Stimulated activated CD8-positive, alpha-beta memory T cell treated with anti-CD3 and anti-CD28 coated beads, Interleukin-15, amount 100 ng/mL, for 48 hours (primary cell): ENCODE data around the gene NRDE2.
"Not testable (repeated sequence)": the region's sequence is repeated elsewhere in the genome, so short reads cannot be mapped to it uniquely, and the experiment has no call there.

Source experiments
- DNase-seq, 2 donors: peaks; one replicate each; pipeline ENCODE4 v3.0.0-alpha.2; 2020; ENCODE audit warnings: low read depth in 2 of 2

NRDE2 gene

DNA sequence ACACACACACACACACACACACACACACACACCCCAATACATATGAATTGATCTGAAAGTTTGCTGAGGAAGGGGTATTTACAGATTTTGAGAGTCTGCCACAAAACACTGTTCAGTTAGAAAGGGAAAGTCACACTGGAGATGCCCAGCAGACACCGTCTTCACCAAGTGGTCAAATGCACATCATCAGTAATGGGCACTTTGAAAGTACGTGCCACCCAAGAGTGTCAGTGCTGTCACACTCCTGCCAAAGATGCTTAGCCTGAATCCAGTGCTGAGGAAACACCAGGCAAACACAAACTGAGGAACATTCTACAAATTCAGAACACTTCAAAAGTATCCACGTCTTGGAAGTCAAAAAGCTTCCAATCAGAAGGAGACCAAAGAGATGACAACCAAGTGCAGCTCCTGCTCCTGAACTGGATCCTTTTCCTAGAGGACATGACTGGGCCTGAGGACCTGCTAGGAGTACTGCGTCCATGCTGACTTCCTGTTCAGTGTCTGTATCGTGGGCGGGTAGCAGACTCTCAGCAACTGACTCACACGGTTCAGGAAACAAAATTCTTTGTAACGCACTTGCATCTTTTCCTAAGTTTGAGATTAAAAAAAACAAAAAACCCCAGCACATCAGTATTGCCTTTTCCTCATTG, 56.8 kb downstream of the NRDE2 start:
- no peak for DNase-seq

- DNase-seq = no peak
Measured at GRCh38 chr14:90274019-90274418, 57.7 kb downstream of the NRDE2 start.

- no peak for DNase-seq
Measured at GRCh38 chr14:90273532-90273931, 58.2 kb downstream of the NRDE2 start.

- DNase-seq = no peak
Measured at GRCh38 chr14:90272523-90272922, 59.2 kb downstream of the NRDE2 start.

DNA sequence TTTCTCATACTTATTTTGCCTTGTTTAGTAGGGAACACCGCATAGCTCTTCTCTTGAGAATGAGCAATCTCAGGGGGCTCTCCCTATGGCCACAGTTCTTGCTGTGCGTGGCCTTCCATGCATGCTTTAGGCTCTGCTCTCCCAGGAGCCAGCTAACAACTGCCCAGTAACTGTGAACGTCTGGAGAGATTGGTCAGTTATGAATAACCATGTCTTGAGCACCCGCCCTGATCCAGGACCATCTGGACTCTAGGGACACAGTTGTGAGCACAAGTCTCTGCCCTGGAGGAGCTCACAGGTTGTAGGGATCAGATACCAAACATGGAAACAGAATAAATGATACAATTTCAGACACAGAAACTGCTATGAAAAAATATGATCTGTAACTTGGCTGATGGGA, 63.3 kb downstream of the NRDE2 start:
- no peak for DNase-seq

- no peak for DNase-seq
Measured at GRCh38 chr14:90266441-90267154, 65.1 kb downstream of the NRDE2 start.

DNA sequence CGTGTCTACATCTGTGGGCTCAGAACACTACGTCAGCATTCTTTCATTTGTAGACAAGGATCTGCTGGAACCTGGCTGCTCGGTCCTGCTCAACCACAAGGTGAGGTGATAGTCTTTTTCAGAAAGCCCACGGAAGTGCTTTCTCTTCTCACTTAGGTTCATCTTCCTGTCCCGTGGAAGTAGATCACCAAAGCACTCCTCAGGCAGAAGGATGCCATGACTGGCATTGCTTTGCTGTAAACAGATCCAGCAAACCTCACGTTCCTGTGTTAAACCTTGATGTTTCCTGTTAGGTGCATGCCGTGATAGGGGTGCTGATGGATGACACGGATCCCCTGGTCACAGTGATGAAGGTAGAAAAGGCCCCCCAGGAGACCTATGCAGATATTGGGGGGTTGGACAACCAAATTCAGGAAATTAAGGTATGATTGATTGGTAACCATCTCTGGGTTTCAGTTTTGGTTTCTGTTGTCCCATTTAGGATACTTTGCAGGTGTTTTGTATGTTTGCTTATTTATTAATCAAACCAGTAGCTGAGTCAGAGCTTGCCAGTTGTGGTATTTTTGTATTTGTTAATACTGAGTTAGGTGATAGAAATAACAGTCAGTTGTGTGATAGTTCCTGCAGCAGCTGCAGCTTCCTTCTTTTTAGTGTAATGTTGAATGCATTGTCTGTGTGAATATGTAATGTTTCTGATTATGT, 67.8 kb downstream of the NRDE2 start:
- DNase-seq = no peak

GRCh38 chr14:90256354-90257131, 75.2 kb downstream of the NRDE2 start, which contains the start of gene PSMC1:
Gene PSMC1 (plus strand): TSS chr14:90256553. CDS start chr14:90256598, 45 bp downstream.
- peak; percentile 83 to 87 for DNase-seq

DNA sequence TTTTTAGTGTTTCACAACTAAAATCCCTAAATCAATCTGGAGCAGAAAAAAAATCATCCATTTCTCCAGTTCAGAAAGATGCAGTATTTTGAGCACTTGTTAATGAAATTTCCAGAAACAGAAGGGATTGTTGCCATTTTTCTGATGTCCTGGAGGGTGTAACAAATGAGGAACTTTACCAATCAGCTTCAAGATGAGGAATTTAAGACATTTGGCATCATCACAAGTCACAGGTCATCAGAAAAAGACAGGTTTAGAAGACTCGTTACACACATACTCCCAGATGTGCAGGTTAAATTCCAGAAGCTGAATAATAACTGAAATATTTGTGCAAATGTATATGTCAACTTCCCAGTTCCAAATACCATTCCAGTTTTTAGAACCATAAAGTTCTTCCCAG, 75.9 kb downstream of the NRDE2 start:
- no peak for DNase-seq

GRCh38 chr14:90253826-90254225, 77.9 kb downstream of the NRDE2 start:
- DNase-seq = no peak

DNA sequence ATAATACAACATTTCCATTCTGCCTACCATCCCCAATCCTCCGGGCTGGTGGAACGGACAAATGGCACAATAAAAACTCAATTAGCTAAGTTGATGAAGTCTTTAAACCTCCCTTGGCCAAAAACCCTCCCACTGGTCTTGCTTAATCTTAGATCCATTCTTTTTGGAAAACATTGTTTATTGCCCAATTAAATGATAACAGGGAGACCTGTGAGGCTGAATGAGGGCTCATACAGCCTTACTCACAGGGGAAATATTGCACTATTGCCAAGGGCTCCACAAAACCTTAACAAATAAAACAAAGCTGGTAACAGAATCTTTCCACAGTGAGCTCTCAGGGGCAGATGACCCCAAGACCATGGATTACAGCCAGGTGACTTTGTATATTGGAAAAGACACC, 83.1 kb downstream of the NRDE2 start:
- DNase-seq = no peak

DNA sequence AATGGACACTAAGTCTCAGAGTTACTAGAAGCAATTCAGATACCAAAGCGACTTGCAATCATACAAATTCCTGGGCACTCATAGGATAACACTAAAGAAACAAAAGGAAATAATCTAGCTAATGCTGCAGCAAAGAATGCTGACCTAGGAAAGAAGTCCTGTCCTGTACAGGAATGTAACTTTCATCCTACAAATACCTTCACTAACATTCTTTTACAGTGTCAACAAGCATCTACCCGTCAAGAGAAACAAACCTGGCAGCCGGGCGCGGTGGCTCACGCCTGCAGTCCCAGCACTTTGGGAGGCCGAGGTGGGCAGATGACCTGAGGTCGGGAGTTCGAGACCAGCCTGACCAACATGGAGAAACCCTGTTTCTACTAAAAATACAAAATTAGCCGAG, 84.3 kb downstream of the NRDE2 start:
- not testable (repeated sequence) for DNase-seq

- DNase-seq = no peak
Measured at GRCh38 chr14:90246936-90247335, 84.8 kb downstream of the NRDE2 start.

GRCh38 chr14:90242444-90242843, 89.3 kb downstream of the NRDE2 start:
- DNase-seq = no peak

DNA sequence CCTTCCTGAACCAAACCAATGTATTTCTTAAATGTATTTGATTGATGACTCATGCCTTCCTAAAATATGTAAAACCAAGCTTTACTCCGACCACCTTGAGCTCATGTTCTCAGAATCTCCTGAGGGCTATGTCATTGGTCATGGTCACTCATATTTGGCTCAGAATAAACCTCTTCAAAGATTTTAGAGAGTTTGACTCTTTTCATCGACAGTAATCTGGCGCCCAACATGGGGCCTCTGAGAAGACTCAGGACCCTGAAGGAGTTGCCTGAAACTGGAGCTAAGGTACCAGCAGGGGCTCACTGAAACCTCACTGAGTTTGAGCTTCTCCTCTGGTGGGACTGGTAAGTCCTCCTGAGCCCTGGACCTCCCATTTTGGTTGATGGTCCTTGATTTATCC, 92.6 kb downstream of the NRDE2 start:
- DNase-seq = no peak

DNA sequence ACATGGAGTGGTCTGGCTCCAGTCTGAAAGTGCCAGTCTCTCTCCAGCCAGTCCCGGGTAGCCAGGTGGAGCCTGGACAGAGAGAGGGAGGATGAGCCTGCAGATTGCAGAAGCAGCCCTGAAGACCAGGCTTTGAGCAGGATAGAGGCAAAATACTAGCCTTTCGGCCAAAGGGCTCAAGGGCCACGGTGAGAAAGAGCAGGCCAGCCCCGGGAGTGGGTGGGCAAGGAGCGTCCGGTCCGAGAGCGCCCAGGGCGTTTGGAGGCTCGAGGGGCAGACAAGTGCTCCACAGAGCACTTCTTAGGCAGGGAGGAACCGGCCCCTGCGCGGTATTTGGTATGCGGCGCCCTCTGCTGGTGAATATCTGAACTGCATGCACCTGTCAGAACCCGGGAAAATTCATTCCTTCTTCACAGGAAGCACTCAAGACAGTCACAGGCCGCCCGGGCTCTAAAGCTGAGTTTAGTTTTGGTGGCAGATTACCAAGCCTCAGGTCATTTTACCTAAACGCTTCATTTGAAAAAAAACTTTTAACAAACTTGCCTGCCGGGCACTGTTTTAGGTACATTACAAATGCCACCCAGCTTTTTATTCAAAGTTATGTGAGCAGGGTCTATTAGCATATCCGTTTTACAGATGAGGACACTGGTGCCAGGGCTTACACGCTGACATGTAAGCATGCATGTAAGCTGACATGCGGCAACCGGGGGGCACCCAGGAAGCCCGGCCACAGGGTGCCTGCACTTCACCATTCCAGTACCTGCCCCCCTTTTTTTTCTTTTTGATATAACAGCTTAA, 96.4 kb downstream of the NRDE2 start:
- DNase-seq = peak; percentile 45 to 48

- DNase-seq = not testable (repeated sequence)
Measured at GRCh38 chr14:90229942-90230341, 101.8 kb downstream of the NRDE2 start.

GRCh38 chr14:90228478-90228877, 103.3 kb downstream of the NRDE2 start:
- DNase-seq = no peak
